CD4-positive, alpha-beta T cell (primary cell): ENCODE data around the gene TK1. TPM values are rescaled to one million over a fixed set of nuclear protein-coding genes. Genes with fewer than 3 reads are reported as not detected.
A peak's percentile ranks its signal among the peaks of the same experiment; 100 is the strongest.

ENCODE experiments used
- ATAC-seq: fragments of 200-7000 bp; cut with Tn5 transposase; one replicate; pipeline ENCODE4 v1.10.0; 2022; ENCODE audit warnings: mild to moderate bottlenecking; ENCODE audit not compliant: poor library complexity
- CTCF ChIA-PET: fragments of 350-600 bp; sonication (Branson Sonifier 250); formaldehyde crosslinking; loops from one replicate; lab custom pipeline; 2021; ENCODE audit warnings: antibody characterized with exemption, inconsistent platforms; lab: Charles Lee
- POLR2A ChIA-PET: fragments of 350-600 bp; sonication (Branson Sonifier 250); formaldehyde crosslinking; loops from one replicate; lab custom pipeline; 2021; ENCODE audit warnings: antibody characterized with exemption, inconsistent platforms; lab: Charles Lee
- DNase-seq, 14 experiments: peaks; one replicate each; pipeline ENCODE4 v3.0.0-alpha.2; 2013 to 2020; ENCODE audit warnings: mixed read lengths in 2 of 14
- H3K27ac ChIP-seq, 2 donors: one replicate each; pipeline versions ENCODE4 v1.5.1 to v1.7.0; 2013; ENCODE audit warnings: low read length in 2 of 2, low read depth in 1 of 2, mild to moderate bottlenecking in 1 of 2
- H3K27me3 ChIP-seq, 2 experiments: 1 replicate in 1 of 2; 2 replicates in 1 of 2; pipeline versions ENCODE4 v1.6.1 to v1.7.0; 2013; ENCODE audit warnings: low read length in 2 of 2, control low read depth in 1 of 2, mild to moderate bottlenecking in 1 of 2, moderate library complexity in 1 of 2; ENCODE audit not compliant: insufficient read depth in 2 of 2, control insufficient read depth in 1 of 2
- H3K36me3 ChIP-seq: one replicate; pipeline ENCODE4 v1.6.1; 2013; ENCODE audit warnings: low read length, control low read depth; ENCODE audit not compliant: insufficient read depth
- H3K4me1 ChIP-seq: one replicate; pipeline ENCODE4 v1.6.1; 2013; ENCODE audit warnings: low read length, control low read depth; ENCODE audit not compliant: insufficient read depth
- H3K4me3 ChIP-seq: one replicate; pipeline ENCODE4 v1.5.1; 2013; ENCODE audit warnings: mild to moderate bottlenecking, low read length, moderate library complexity
- H3K9me3 ChIP-seq, 2 experiments: 1 replicate in 1 of 2; 2 replicates in 1 of 2; pipeline versions ENCODE4 v1.6.1 to v1.7.0; 2013; ENCODE audit warnings: low read length in 2 of 2, mild to moderate bottlenecking in 2 of 2, control low read depth in 1 of 2, moderate library complexity in 1 of 2; ENCODE audit not compliant: control insufficient read depth in 1 of 2, insufficient read depth in 1 of 2
- H3K27ac Mint-ChIP-seq: one replicate; pipeline ENCODE4 v1.8.0; 2020; ENCODE audit warnings: mixed read lengths
- H3K27me3 Mint-ChIP-seq: one replicate; pipeline ENCODE4 v1.8.0; 2021; ENCODE audit warnings: mixed read lengths
- H3K36me3 Mint-ChIP-seq: one replicate; pipeline ENCODE4 v1.8.0; 2021; ENCODE audit warnings: low read depth, mixed read lengths
- H3K4me1 Mint-ChIP-seq: one replicate; pipeline ENCODE4 v1.8.0; 2021; ENCODE audit warnings: low read depth, mixed read lengths
- H3K4me3 Mint-ChIP-seq: one replicate; pipeline ENCODE4 v1.8.0; 2020; ENCODE audit warnings: mild to moderate bottlenecking, mixed read lengths
- H3K9me3 Mint-ChIP-seq: one replicate; pipeline ENCODE4 v1.8.0; 2020; ENCODE audit warnings: mixed read lengths
- intact Hi-C, 2 experiments: fragments of 100-400 bp; cut with DNase I in 1 of 2; cut with micrococcal nuclease in 1 of 2; formaldehyde crosslinking; loops; one replicate each; pipeline versions ENCODE4 v1.15.1 to v1.9.0; 2023 to 2025; cut with DNase I, micrococcal nuclease
- total RNA-seq, 174 experiments: library from RNA in 2 of 174; stranded (reverse) in 2 of 174; gene quantifications; one replicate each; pipeline ENCODE4 v1.2.3 and lab custom pipeline; 2021 to 2026
- TF ChIP-seq, protein P1 (sequence below): fragments of 200-600 bp; IDR thresholded peaks from one replicate; pipeline ENCODE4 v1.8.0; 2022; ENCODE audit warnings: antibody characterized with exemption, mild to moderate bottlenecking

The TK1 gene
- total RNA-seq, 2 experiments from 2014 or later: 0.78 to 0.88 TPM

DNA sequence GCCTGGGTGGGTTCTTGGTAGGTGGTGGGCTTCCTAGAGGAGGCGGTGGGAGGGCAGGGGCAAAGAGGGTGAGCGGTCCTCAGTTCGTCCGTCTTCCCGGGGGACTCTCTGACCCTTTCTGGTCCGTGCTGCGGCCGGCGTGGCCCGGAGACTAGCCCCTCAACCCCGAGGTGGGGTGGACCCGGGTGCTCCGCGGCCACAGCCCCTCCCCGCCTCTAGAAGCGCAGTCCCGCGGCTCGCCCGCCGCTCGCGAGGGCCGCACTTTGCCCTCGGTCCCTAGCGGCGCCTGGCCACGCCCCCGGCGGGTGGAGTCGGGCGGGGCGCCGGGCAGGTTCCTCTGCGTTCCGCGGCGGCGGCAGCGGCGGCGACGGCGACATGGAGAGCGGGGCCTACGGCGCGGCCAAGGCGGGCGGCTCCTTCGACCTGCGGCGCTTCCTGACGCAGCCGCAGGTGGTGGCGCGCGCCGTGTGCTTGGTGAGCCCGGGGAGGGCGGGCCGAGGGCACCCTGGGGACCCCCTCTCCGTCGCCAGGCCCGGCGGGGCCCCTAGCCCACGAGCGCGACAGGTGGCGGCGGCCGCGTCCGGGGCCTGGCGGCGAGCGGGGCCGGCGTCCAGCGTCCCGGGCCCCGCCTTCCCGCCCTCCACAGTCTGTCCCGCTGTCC is 18.5 kb downstream of the TK1 start, which contains the start of gene SYNGR2:
Gene SYNGR2 (plus strand): TSS at position 340 of the 661 bp plus-strand sequence. CDS start 36 bp downstream, at position 376.
- ChIA-PET CTCF (interaction anchor here (0.7 kb wide), 1 partner anchor 83 kb away, joined by 5 read pairs; no protein-coding TSS in a partner anchor), POLR2A (no interaction called here)
- Mint-ChIP-seq H3K4me3 (peak within 1 kb of the TSS; percentile 79), H3K36me3 (peaks cover 17% of the 10 kb centered on the region), H3K27me3 (no peaks in the 10 kb centered on the region), H3K27ac (peak within 1 kb of the TSS; percentile 71), H3K9me3 (no peaks in the 10 kb centered on the region), H3K4me1 (peaks cover 36% of the 10 kb centered on the region)
- H3K27ac ChIP-seq: peak within 1 kb of the TSS; percentile 71 to 74
- ATAC-seq: peak; percentile 89
- intact Hi-C loops: loop anchor here (1.0 to 5.0 kb wide), 4 partner anchors 28 to 46 kb away; partner anchors contain the start of genes BIRC5 (in 1 of the 2) and TMC8 (in 1 of the 2)
- TF ChIP-seq, protein P1, sequence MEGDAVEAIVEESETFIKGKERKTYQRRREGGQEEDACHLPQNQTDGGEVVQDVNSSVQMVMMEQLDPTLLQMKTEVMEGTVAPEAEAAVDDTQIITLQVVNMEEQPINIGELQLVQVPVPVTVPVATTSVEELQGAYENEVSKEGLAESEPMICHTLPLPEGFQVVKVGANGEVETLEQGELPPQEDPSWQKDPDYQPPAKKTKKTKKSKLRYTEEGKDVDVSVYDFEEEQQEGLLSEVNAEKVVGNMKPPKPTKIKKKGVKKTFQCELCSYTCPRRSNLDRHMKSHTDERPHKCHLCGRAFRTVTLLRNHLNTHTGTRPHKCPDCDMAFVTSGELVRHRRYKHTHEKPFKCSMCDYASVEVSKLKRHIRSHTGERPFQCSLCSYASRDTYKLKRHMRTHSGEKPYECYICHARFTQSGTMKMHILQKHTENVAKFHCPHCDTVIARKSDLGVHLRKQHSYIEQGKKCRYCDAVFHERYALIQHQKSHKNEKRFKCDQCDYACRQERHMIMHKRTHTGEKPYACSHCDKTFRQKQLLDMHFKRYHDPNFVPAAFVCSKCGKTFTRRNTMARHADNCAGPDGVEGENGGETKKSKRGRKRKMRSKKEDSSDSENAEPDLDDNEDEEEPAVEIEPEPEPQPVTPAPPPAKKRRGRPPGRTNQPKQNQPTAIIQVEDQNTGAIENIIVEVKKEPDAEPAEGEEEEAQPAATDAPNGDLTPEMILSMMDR: no peak
- peaks cover 22% of the 10 kb centered on the region for H3K36me3 ChIP-seq
- no peaks in the 10 kb centered on the region for H3K9me3 ChIP-seq
- DNase-seq: peak; percentile 76 to 94 (median 88)
- H3K27me3 ChIP-seq: no peaks in the 10 kb centered on the region
- H3K4me1 ChIP-seq: peaks cover 52% of the 10 kb centered on the region
- peak within 1 kb of the TSS; percentile 72 for H3K4me3 ChIP-seq

DNA sequence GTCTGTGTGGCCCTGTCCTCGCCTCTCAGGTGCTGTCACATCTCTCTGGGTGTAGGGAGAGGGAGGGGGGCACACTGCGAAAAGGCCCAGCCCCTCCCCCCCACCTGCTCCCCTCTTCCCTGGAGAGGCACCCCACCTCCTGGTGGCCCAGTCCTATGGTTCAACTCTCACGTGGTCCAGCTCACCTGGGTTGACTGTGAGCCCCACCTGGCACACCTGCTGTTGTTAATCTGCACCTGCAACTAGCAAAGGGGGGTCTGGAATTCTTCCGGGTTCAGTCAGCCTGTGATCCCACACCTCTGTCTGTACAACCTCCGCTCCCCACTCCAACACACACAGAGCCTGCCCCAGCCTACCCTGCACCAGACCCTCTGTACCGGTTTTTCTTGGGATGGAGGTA is 20.4 kb downstream of the TK1 start:
- H3K36me3 ChIP-seq: peaks cover 5% of the 10 kb centered on the region
- intact Hi-C loops: loop anchor here in 1 of 2 experiments (5.0 kb wide), 1 partner anchor 34 kb away; the partner anchor contains the start of gene TMC8
- H3K4me3 Mint-ChIP-seq: no peak overlapping the region
- H3K27ac ChIP-seq: no peak overlapping the region
- H3K36me3 Mint-ChIP-seq: no peaks in the 10 kb centered on the region
- H3K4me3 ChIP-seq: no peak overlapping the region
- H3K27me3 ChIP-seq: no peaks in the 10 kb centered on the region
- DNase-seq (no peak), ATAC-seq (no peak)
- no peak overlapping the region for H3K27ac Mint-ChIP-seq
- H3K9me3 Mint-ChIP-seq: no peaks in the 10 kb centered on the region
- H3K9me3 ChIP-seq: no peaks in the 10 kb centered on the region
- POLR2A ChIA-PET: no interaction called here
- peaks cover 17% of the 10 kb centered on the region for H3K4me1 Mint-ChIP-seq
- TF ChIP-seq, protein P1: no peak
- no peaks in the 10 kb centered on the region for H3K27me3 Mint-ChIP-seq
- CTCF ChIA-PET: interaction anchor here (1.3 kb wide), 1 partner anchor 10 kb away, joined by 5 read pairs; no protein-coding TSS in a partner anchor
- peaks cover 33% of the 10 kb centered on the region for H3K4me1 ChIP-seq

DNA sequence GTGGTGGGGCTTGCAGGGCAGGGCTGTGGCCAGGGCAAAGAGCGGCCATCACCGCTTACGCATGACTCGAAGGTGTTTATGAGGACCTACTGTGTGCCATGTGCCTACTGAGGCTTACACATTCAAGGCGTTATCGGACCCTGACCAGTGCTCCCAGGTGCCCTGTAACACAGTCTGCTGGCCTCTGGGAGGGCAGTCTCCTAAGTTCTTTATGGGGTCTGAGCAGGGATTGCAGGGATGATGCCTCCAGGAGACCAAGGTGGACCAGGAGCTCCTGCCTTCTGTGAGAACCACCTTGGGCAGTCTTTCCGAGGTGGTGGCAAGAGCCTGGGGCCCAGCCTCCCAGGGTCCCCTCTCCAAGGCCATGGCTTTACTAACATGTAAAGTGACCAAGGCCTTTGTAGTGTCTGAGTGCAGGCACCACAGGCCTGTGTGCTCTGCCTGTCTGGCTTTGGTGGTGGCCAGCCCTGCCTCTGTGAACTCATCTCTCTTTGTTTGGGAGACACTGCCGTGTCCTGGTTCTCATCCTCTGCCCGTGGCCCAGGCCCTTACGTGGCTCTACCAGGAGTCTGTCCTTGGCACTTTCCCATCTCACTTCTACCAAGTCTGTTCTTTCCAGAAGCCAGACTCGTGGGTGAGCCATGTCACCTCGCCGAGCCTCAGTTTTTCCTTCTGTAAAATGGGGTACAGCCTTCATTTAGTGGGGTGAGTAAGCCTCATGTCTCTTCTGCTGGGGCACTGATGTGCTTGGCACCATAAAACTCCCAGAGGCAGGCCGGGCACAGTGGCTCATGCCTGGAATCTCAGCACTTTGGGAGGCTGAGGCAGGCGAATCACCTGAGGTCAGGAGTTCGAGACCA is 21.9 kb downstream of the TK1 start:
- peaks cover 19% of the 10 kb centered on the region for H3K4me1 ChIP-seq
- no peak overlapping the region for H3K27ac ChIP-seq
- intact Hi-C loops: loop anchor here in 1 of 2 experiments (5.0 kb wide), 1 partner anchor 33 kb away; the partner anchor contains the start of gene TMC8
- ChIA-PET CTCF (no interaction called here), POLR2A (interaction anchor here (0.9 kb wide), 1 partner anchor 17 kb away, joined by 3 read pairs; no protein-coding TSS in a partner anchor)
- Mint-ChIP-seq H3K27me3 (no peaks in the 10 kb centered on the region), H3K4me1 (peaks cover 7% of the 10 kb centered on the region), H3K27ac (no peak overlapping the region), H3K4me3 (no peak overlapping the region), H3K9me3 (no peaks in the 10 kb centered on the region), H3K36me3 (no peaks in the 10 kb centered on the region)
- H3K9me3 ChIP-seq: no peaks in the 10 kb centered on the region
- ATAC-seq (no peak), DNase-seq (no peak)
- TF ChIP-seq, protein P1: no peak
- H3K27me3 ChIP-seq: no peaks in the 10 kb centered on the region
- H3K4me3 ChIP-seq: no peak overlapping the region
- no peaks in the 10 kb centered on the region for H3K36me3 ChIP-seq
